WTC11 (cell line): Measurements from ENCODE around the gene VN1R4. TPM values are rescaled to one million over a fixed set of nuclear protein-coding genes. Genes with fewer than 3 reads are reported as not detected.
"Not testable (repeated sequence)": the region's sequence is repeated elsewhere in the genome, so short reads cannot be mapped to it uniquely, and the experiment has no call there.

Experiments
- ATAC-seq: fragments of 200-7000 bp; cut with Tn5 transposase; 2 replicates; pipeline ENCODE4 v1.10.0; 2021; ENCODE audit warnings: mild to moderate bottlenecking, moderate library complexity
- CTCF ChIA-PET: fragments of 300-600 bp; sonication (Branson Sonifier 250); formaldehyde crosslinking; loops from one replicate; lab custom pipeline; 2021; ENCODE audit warnings: antibody characterized with exemption; lab: Charles Lee
- POLR2A ChIA-PET: fragments of 350-600 bp; sonication (Branson Sonifier 250); formaldehyde crosslinking; loops from one replicate; lab custom pipeline; 2021; ENCODE audit warnings: antibody characterized with exemption; lab: Charles Lee
- DNase-seq: peaks from one replicate; pipeline ENCODE4 v3.0.0; 2021; ENCODE audit warnings: low spot score
- H3K27ac Mint-ChIP-seq: 2 replicates; pipeline ENCODE4 v1.8.0; 2021; ENCODE audit warnings: mixed read lengths
- H3K27me3 Mint-ChIP-seq: 2 replicates; pipeline ENCODE4 v1.8.0; 2021; ENCODE audit warnings: low read depth, mild to moderate bottlenecking, moderate library complexity, mixed read lengths
- H3K36me3 Mint-ChIP-seq: 2 replicates; pipeline ENCODE4 v1.8.0; 2021; ENCODE audit warnings: mixed read lengths
- H3K4me1 Mint-ChIP-seq: 2 replicates; pipeline ENCODE4 v1.8.0; 2022; ENCODE audit warnings: mixed read lengths
- H3K4me3 Mint-ChIP-seq: 2 replicates; pipeline ENCODE4 v1.8.0; 2021; ENCODE audit warnings: mild to moderate bottlenecking, moderate library complexity, mixed read lengths
- H3K9me3 Mint-ChIP-seq: 2 replicates; pipeline ENCODE4 v1.8.0; 2021; ENCODE audit warnings: mixed read lengths
- ATF6 ChIP-seq: sonication (generic); formaldehyde crosslinking; IDR thresholded peaks from 2 replicates; pipeline ENCODE4 v1.8.1; 2023; ENCODE audit warnings: mild to moderate bottlenecking, missing genetic modification reagents
- CTCF ChIP-seq: fragments of 200-600 bp; IDR thresholded peaks from 2 replicates; pipeline ENCODE4 v1.8.0; 2022; ENCODE audit warnings: antibody characterized with exemption
- E2F4 ChIP-seq: sonication (generic); formaldehyde crosslinking; IDR thresholded peaks from 2 replicates; pipeline ENCODE4 v1.8.1; 2022; ENCODE audit warnings: low read depth, mild to moderate bottlenecking, moderate library complexity, missing genetic modification reagents, borderline replicate concordance
- ERG ChIP-seq: fragments of 250-450 bp; sonication (Bioruptor Pico); IDR thresholded peaks from 2 replicates; pipeline ENCODE4 v1.8.0; 2021; ENCODE audit warnings: mild to moderate bottlenecking
- GABPB1 ChIP-seq: sonication (generic); formaldehyde crosslinking; IDR thresholded peaks from 2 replicates; pipeline ENCODE4 v1.8.1; 2023; ENCODE audit warnings: mild to moderate bottlenecking, missing genetic modification reagents
- GRHL2 ChIP-seq: fragments of 250-450 bp; sonication (Bioruptor Pico); IDR thresholded peaks from 2 replicates; pipeline ENCODE4 v1.8.0; 2022; ENCODE audit warnings: mild to moderate bottlenecking, moderate library complexity; ENCODE audit not compliant: insufficient replicate concordance, severe bottlenecking
- GTF2I ChIP-seq: fragments of 250-450 bp; sonication (Bioruptor Pico); conservative IDR thresholded peaks from 2 replicates; pipeline ENCODE4 v1.4.0; 2021; ENCODE audit warnings: mild to moderate bottlenecking
- JUN ChIP-seq: sonication (generic); formaldehyde crosslinking; IDR thresholded peaks from 2 replicates; pipeline ENCODE4 v1.8.0; 2023; ENCODE audit warnings: mild to moderate bottlenecking, missing genetic modification reagents
- KAT7 ChIP-seq: sonication (generic); formaldehyde crosslinking; IDR thresholded peaks from 2 replicates; pipeline ENCODE4 v1.8.1; 2023; ENCODE audit warnings: missing genetic modification reagents, mild to moderate bottlenecking, borderline replicate concordance
- MLX ChIP-seq: sonication (generic); formaldehyde crosslinking; IDR thresholded peaks from 2 replicates; pipeline ENCODE4 v1.8.1; 2023; ENCODE audit warnings: mild to moderate bottlenecking, missing genetic modification reagents, moderate library complexity
- MXD4 ChIP-seq: fragments of 250-450 bp; sonication (Bioruptor Pico); IDR thresholded peaks from 2 replicates; pipeline ENCODE4 v1.8.0; 2021; ENCODE audit warnings: mild to moderate bottlenecking, moderate library complexity, borderline replicate concordance
- NFATC4 ChIP-seq: fragments of 250-450 bp; sonication (Bioruptor Pico); IDR thresholded peaks from 2 replicates; pipeline ENCODE4 v1.9.0; 2021; ENCODE audit warnings: mild to moderate bottlenecking
- PRDM15 ChIP-seq: sonication (generic); formaldehyde crosslinking; IDR thresholded peaks from 2 replicates; pipeline ENCODE4 v1.8.0; 2022; ENCODE audit warnings: missing genetic modification reagents
- ZMAT4 ChIP-seq: fragments of 250-450 bp; sonication (Bioruptor Pico); IDR thresholded peaks from 2 replicates; pipeline ENCODE4 v1.9.0; 2021; ENCODE audit warnings: mild to moderate bottlenecking
- total RNA-seq: library from RNA; stranded (reverse); gene quantifications from 3 replicates; pipeline ENCODE4 v1.2.3, GENCODE V29; 2021

VN1R4 gene
- total RNA-seq, 1 experiment from 2014 or later, result not detected

GRCh38 chr19:53257715-53258342 lies 9.7 kb downstream of the VN1R4 start, which contains the start of gene VN1R2:
VN1R2 (plus strand) TSS chr19:53258292; CDS start chr19:53258376, 84 bp downstream.
- DNase-seq, result peak; percentile 73
- H3K4me1 Mint-ChIP-seq, POLR2A ChIA-PET, H3K27ac Mint-ChIP-seq, ATAC-seq, H3K4me3 Mint-ChIP-seq: not testable (repeated sequence)
- Mint-ChIP-seq H3K36me3 (peaks cover 21% of the 10 kb centered on the region), H3K9me3 (peaks cover 38% of the 10 kb centered on the region), H3K27me3 (peaks cover 14% of the 10 kb centered on the region)
- CTCF ChIA-PET, result interaction anchor here (0.6 to 1.0 kb wide), 2 partner anchors 137 to 564 kb away, joined by 3 to 5 read pairs; partner anchors contain the start of gene ZNF765
- TF ChIP-seq CTCF, result peak; percentile 35; the same call in 1 of the 2 replicates

- peak within 1 kb of the TSS; percentile 86 for H3K27ac Mint-ChIP-seq
- peaks cover 6% of the 10 kb centered on the region; the same call in 1 of the 2 replicates for H3K27me3 Mint-ChIP-seq
- peaks cover 47% of the 10 kb centered on the region for H3K36me3 Mint-ChIP-seq
- peak; percentile 90 for DNase-seq
- peak; percentile 99 for ATAC-seq
- H3K9me3 Mint-ChIP-seq, result peaks cover 42% of the 10 kb centered on the region
- ChIA-PET POLR2A (no interaction called here), CTCF (interaction anchor here (1.1 kb wide), 1 partner anchor 59 kb away, joined by 8 read pairs; no protein-coding TSS in a partner anchor)
- peak within 1 kb of the TSS; percentile 91 for H3K4me3 Mint-ChIP-seq
- peaks cover 4% of the 10 kb centered on the region for H3K4me1 Mint-ChIP-seq
- TF ChIP-seq ZMAT4 (CRISPR knock-in tag) (no peak), GABPB1 (CRISPR knock-in tag) (peak; percentile 35; the same call in 1 of the 2 replicates), MXD4 (CRISPR knock-in tag) (no peak), ERG (CRISPR knock-in tag) (0 out of 2 replicates have a peak, but pooled peaks have one; percentile 28), MLX (CRISPR knock-in tag) (no peak), GRHL2 (CRISPR knock-in tag) (no peak), NFATC4 (no peak), KAT7 (peak; percentile 95), GTF2I (CRISPR knock-in tag) (no peak), ATF6 (CRISPR knock-in tag) (no peak), E2F4 (CRISPR knock-in tag) (no peak), JUN (CRISPR knock-in tag) (no peak), PRDM15 (CRISPR knock-in tag) (no peak)
Measured at GRCh38 chr19:53254411-53255341, 12.8 kb downstream of the VN1R4 start, which contains the start of gene ZNF677. ZNF677 (minus strand) TSS chr19:53254873; CDS start chr19:53251550, 3,323 bp downstream.
